GM12892 (cell line): ENCODE results near the gene CCDC15.

Source experiments
- POLR2A ChIP-seq: IDR thresholded peaks from 2 replicates; pipeline ENCODE4 v1.6.1; 2011; ENCODE audit warnings: low read depth, low read length, control low read depth
- POLR2AphosphoS5 ChIP-seq: IDR thresholded peaks from 2 replicates; pipeline ENCODE4 v1.6.1; 2011; ENCODE audit warnings: low read depth, low read length, control low read depth

- TF ChIP-seq POLR2A (no peak), POLR2AphosphoS5 (no peak)
These were observed 8.1 kb downstream of the CCDC15 start for GRCh38 chr11:124961972-124962609.
